Activated T-cell treated with anti-CD3 and anti-CD28 coated beads, Interleukin-2, amount 50 U/mL, for 72 hours (primary cell): ENCODE data around the gene DTNA. TPM values are rescaled to one million over a fixed set of nuclear protein-coding genes. Genes with fewer than 3 reads are reported as not detected.
A peak's percentile ranks its signal among the peaks of the same experiment; 100 is the strongest.
"Not testable (repeated sequence)": the region's sequence is repeated elsewhere in the genome, so short reads cannot be mapped to it uniquely, and the experiment has no call there.

ENCODE experiments used
- ATAC-seq, 2 donors: fragments of 150-1000 bp; cut with Tn5 transposase; replicated peaks in 1 of 2; 2 replicates each; pipeline ENCODE4 v1.10.0; 2021; ENCODE audit warnings: moderate library complexity in 2 of 2, mild to moderate bottlenecking in 1 of 2
- DNase-seq, 2 donors: peaks; one replicate each; pipeline ENCODE4 v3.0.0; 2021 to 2022; ENCODE audit warnings: mixed read lengths in 1 of 2
- H3K27ac Mint-ChIP-seq: one replicate; pipeline ENCODE4 v1.8.0; 2022; ENCODE audit warnings: mild to moderate bottlenecking, moderate library complexity, mixed read lengths
- H3K27me3 Mint-ChIP-seq: one replicate; pipeline ENCODE4 v1.8.0; 2022; ENCODE audit warnings: low read depth, mixed read lengths
- H3K36me3 Mint-ChIP-seq, 2 donors: one replicate each; pipeline ENCODE4 v1.8.0; 2022; ENCODE audit warnings: mixed read lengths in 2 of 2, mild to moderate bottlenecking in 1 of 2; ENCODE audit not compliant: insufficient read depth in 2 of 2
- H3K4me1 Mint-ChIP-seq: one replicate; pipeline ENCODE4 v1.8.0; 2022; ENCODE audit warnings: low read depth, mixed read lengths
- H3K4me3 Mint-ChIP-seq, 2 donors: one replicate each; pipeline ENCODE4 v1.8.0; 2022; ENCODE audit warnings: mild to moderate bottlenecking in 2 of 2, mixed read lengths in 2 of 2, moderate library complexity in 2 of 2
- H3K9me3 Mint-ChIP-seq, 2 donors: one replicate each; pipeline ENCODE4 v1.8.0; 2022; ENCODE audit warnings: mixed read lengths in 2 of 2
- total RNA-seq, 2 donors: library from RNA; stranded (reverse); gene quantifications; one replicate each; pipeline ENCODE4 v1.2.3, GENCODE V29; 2022

The DTNA gene
- total RNA-seq, 2 donors from 2014 or later: 0.56 to 0.84 TPM

DNA sequence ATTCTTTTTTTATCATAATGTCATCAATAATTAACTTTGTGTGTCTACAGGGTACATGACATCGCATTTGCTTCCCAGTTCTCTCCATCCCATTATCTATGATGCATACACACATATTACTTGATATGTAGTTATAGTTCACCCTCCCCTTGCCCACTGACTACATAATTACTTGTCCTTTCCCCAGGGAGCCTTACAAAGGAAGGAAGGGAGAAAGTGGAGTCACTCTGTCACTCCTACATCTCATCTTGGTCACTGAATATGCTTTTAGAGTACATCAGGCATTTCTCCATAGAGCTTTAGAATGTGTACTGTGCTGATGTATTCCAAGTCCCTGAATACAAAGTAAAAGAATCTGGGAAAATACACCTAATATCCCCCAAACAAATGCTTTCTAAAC, 6.0 kb upstream of the DTNA start:
- H3K36me3 Mint-ChIP-seq: no peaks in the 10 kb centered on the region
- no peak overlapping the region for H3K4me3 Mint-ChIP-seq
- no peak for DNase-seq
- no peak for ATAC-seq
- no peaks in the 10 kb centered on the region for H3K4me1 Mint-ChIP-seq
- peaks cover 7% of the 10 kb centered on the region for H3K27me3 Mint-ChIP-seq
- no peaks in the 10 kb centered on the region for H3K9me3 Mint-ChIP-seq
- no peak overlapping the region for H3K27ac Mint-ChIP-seq

DNA sequence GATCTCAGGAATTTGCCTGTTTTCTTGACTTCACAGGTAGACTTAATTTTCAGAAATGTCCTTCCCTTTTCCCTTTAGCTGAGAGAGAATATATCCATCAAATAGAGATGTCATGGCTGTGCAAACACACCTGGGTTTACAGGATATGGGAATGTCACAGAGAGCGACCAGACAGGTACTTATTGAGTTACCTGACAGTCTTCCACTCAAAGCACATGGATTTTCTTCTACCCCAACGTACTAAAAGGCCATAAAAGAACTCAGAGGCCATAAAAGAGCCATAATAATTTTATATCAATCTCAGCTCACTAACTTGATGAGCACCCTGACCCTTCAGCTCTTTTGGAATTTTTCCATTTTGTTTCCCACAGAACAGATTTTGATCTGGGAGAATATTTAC, 5.3 kb upstream of the DTNA start:
- ATAC-seq (no peak), DNase-seq (no peak)
- Mint-ChIP-seq H3K36me3 (no peaks in the 10 kb centered on the region), H3K27me3 (peaks cover 10% of the 10 kb centered on the region), H3K27ac (no peak overlapping the region), H3K4me1 (no peaks in the 10 kb centered on the region), H3K4me3 (no peak overlapping the region), H3K9me3 (no peaks in the 10 kb centered on the region)

DNA sequence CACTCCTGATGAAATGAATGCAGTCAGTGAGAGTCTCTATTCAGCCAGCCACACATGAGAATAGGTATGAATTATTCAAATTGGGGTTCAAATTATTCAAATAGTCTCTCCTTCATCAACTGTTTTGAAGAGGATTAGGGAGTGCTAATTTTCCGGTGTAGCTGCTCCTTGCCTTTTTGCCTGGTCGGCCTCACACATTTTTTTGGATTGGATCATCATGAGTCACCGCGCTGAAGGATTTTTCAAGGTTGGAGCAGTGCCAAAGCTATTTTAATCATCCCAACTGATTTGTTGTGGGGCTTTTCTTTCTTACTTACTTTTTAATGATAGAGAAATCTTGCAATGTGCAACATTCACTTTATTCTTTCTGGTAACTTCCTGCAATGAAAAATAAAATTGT, 2.4 kb upstream of the DTNA start:
- H3K4me3 Mint-ChIP-seq: no peak overlapping the region
- H3K36me3 Mint-ChIP-seq: no peaks in the 10 kb centered on the region
- DNase-seq (no peak), ATAC-seq (no peak)
- H3K9me3 Mint-ChIP-seq: no peaks in the 10 kb centered on the region
- H3K27ac Mint-ChIP-seq: no peak overlapping the region
- H3K4me1 Mint-ChIP-seq: no peaks in the 10 kb centered on the region
- peaks cover 10% of the 10 kb centered on the region for H3K27me3 Mint-ChIP-seq

DNA sequence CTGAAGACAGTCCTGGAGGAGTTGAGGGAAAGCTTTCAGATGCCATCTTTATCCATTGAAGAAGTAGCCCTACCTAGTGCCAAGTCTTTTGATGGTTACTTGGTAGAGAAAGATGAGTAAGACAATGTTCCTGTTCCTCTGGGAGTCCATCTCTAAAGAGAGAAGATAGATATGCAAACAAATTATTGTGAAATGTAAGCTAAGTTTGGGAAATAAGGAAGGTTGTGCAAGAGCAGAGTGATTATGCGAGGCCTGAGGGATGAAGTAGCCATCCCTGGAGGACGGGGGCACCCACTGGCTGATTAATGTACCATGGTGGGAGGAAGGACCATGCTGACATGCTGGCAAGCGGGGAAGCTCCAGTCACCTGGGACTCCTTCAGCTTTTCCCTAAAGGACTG, 994 bp upstream of the DTNA start:
- no peaks in the 10 kb centered on the region for H3K4me1 Mint-ChIP-seq
- no peak overlapping the region for H3K4me3 Mint-ChIP-seq
- ATAC-seq (no peak), DNase-seq (no peak)
- peaks cover 10% of the 10 kb centered on the region for H3K27me3 Mint-ChIP-seq
- H3K27ac Mint-ChIP-seq: no peak overlapping the region
- H3K36me3 Mint-ChIP-seq: no peaks in the 10 kb centered on the region
- no peaks in the 10 kb centered on the region for H3K9me3 Mint-ChIP-seq

DNA sequence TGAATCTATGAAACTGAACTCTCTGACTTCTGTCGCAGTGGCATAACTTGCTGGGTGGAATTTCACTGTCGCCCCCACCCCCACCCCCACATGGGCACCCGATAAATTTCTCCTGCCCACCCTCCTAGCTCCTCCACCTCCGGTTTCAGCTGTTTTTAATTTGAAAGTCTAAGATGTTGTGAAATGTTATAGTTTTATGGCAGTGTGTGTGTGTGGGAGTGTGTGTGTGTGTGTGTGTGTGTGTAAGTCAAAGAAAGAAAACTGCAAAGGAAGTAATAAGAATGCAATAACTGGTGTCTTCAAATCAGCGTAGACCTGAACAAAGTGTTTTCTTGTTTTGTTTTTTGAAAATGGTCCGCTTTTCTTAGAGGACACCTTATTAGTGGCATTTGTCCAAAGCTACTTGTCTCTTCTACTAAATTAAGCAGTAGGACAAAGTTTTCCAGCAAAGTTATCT, 388 bp downstream of the DTNA start:
- H3K9me3 Mint-ChIP-seq: no peaks in the 10 kb centered on the region
- no peaks in the 10 kb centered on the region for H3K4me1 Mint-ChIP-seq
- H3K27ac Mint-ChIP-seq: no peak overlapping the region
- no peak for ATAC-seq
- no peaks in the 10 kb centered on the region for H3K36me3 Mint-ChIP-seq
- no peak for DNase-seq
- peaks cover 10% of the 10 kb centered on the region for H3K27me3 Mint-ChIP-seq
- no peak overlapping the region for H3K4me3 Mint-ChIP-seq

DNA sequence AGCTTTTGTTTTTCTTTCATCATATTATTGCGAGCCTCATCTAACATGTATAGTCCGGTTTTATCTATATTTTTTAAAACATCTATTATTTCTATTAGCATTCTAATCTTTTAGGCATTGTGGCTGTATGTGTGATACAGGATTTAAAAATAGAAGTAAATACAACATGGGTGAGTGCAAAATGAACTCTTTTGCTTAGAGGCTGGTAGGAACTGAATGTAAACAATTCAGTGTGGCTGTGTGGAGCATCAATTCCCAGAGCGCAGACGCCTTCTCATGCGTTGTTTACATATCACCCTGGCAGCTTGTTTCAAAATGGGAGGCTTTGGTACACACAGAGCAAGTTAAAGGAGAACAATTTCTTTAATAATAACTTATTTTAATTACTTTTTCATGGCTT, 836 bp downstream of the DTNA start:
- Mint-ChIP-seq H3K9me3 (no peaks in the 10 kb centered on the region), H3K36me3 (no peaks in the 10 kb centered on the region), H3K4me3 (no peak overlapping the region), H3K27ac (no peak overlapping the region), H3K4me1 (no peaks in the 10 kb centered on the region), H3K27me3 (peaks cover 10% of the 10 kb centered on the region)
- ATAC-seq (no peak), DNase-seq (no peak)

DNA sequence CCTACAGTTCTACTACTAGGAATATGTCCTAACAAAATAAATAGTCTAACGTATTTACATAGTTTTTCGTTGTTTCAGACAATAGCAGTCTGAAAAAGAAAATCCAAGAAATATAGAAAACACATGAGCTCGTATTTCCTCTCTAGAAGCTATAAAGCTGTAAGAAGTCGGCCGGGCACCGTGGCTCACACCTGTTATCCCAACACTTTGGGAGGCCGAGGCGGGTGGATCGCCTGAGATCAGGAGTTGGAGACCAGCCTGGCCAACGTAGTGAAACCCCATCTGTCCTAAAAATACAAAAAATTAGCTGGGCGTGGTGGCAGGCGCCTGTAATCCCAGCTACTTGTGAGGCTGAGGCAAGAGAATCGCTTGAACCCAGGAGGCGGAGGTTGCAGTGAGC, 6.0 kb downstream of the DTNA start:
- not testable (repeated sequence) for H3K9me3 Mint-ChIP-seq, H3K27ac Mint-ChIP-seq, H3K36me3 Mint-ChIP-seq, DNase-seq, ATAC-seq, H3K27me3 Mint-ChIP-seq, H3K4me3 Mint-ChIP-seq, H3K4me1 Mint-ChIP-seq

DNA sequence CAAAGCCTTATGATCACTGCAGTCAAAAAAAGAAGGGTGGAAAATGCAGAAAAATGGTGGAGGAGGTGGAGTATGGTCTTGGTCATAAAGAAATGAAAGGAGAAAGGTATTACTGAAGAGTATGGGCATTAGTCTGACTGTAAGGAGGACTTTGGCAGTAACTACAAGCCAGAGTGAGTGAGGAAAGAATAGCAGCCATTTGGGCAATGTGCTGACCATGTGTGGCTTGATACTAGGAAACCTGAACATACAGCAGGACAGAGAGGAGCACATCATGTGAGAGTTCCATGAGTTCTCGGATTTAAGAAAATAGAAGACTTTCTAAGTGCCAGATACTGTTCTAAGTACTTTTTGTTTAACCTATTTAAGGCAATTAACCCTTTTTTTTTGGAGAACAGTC, 8.5 kb downstream of the DTNA start:
- Mint-ChIP-seq H3K27ac (no peak overlapping the region), H3K9me3 (no peaks in the 10 kb centered on the region), H3K27me3 (no peaks in the 10 kb centered on the region), H3K4me1 (no peaks in the 10 kb centered on the region), H3K36me3 (no peaks in the 10 kb centered on the region), H3K4me3 (no peak overlapping the region)
- no peak for ATAC-seq
- no peak for DNase-seq

DNA sequence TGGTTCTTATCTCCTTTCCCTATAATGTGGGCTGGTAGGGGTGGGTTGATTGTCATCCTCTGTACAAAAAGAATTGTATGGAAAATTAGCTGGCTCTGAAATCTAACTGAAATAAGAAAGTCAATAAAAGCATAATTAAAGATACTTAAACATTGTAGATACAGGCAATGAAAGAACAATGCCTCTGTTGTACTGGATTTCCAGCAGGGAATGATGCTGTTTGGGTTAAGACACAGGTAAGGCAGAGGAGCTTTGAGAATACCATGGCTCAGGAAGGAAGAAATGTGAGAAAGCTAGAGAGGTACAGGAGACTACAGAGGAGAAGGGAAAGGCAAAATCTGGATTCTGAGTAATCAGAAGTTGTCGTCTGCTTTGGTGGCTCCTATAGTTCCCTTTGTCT, 10.1 kb downstream of the DTNA start:
- ATAC-seq (no peak), DNase-seq (no peak)
- no peak overlapping the region for H3K27ac Mint-ChIP-seq
- peaks cover 0 to 2% of the 10 kb centered on the region in 2 donors for H3K9me3 Mint-ChIP-seq
- no peak overlapping the region for H3K4me3 Mint-ChIP-seq
- no peaks in the 10 kb centered on the region for H3K36me3 Mint-ChIP-seq
- no peaks in the 10 kb centered on the region for H3K4me1 Mint-ChIP-seq
- no peaks in the 10 kb centered on the region for H3K27me3 Mint-ChIP-seq

DNA sequence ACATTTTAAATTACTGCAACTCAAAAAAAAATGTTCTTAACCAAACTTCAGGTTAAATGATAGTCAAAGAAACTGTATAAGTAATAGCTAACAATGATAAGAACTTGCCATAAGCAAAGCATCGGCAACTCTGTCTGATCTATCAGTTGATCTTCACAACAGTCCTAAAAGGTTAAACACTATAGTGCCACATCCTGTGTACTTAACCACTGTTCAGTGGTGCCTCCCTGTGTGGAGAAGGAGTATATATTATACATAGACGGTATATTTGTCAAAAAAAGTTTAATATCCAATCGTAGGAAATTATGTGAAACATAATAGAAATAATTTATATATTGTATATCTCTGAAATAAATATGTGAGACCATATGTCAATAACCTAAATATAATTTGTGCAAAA, 13.0 kb downstream of the DTNA start:
- Mint-ChIP-seq H3K36me3 (no peaks in the 10 kb centered on the region), H3K27me3 (no peaks in the 10 kb centered on the region), H3K9me3 (peaks cover 0 to 2% of the 10 kb centered on the region in 2 donors), H3K27ac (no peak overlapping the region), H3K4me1 (no peaks in the 10 kb centered on the region), H3K4me3 (no peak overlapping the region)
- DNase-seq (no peak), ATAC-seq (no peak)

DNA sequence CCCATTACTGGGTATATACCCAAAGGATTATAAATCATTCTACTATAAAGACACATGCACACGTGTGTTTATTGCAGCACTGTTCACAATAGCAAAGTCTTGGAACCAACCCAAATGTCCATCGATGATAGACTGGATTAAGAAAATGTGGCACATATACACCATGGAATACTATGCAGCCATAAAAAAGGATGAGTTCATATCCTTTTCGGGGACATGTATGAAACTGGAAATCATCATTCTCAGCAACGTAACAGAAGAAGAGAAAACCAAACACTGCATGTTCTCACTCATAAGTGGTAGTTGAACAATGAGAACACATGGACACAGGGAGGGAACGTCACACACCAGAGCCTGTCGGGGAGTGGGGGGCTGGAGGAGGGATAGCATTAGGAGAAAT, 15.6 kb downstream of the DTNA start:
- H3K4me3 Mint-ChIP-seq, H3K9me3 Mint-ChIP-seq, DNase-seq, H3K36me3 Mint-ChIP-seq, H3K27me3 Mint-ChIP-seq, H3K4me1 Mint-ChIP-seq, ATAC-seq, H3K27ac Mint-ChIP-seq: not testable (repeated sequence)

DNA sequence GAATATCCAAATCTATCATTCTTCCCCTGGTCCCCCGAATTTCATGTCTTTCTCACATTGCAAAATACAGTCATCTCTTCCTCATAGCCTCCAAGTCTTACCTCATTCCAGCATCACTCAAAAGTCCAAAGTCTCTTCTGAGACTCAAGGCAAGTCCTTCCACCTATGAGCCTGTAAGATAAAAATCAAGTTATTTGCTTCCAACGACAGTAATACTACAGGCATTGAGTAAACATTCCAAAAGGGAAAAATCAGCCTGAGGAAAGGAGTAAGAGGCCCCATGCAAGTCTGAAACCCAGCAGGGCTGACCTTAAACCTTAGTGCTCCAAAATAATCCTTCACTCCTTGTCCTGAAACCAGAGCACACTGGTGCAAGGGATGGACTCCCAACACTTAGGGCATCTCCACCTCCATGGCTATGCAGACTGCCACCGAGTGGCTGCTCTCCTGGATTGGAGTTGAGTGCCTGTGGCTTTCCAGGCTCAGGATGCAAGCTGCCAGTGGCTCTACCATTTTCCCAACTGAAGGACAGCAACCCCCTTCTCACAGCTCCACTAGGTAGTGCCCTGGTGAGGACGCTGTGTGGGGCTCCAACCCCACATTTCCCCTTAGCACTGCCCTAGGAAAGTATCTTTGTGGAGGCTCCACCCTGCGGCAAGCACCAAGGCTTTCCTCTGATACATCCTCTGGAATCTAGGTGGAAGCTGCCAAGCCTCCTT, 16.3 kb downstream of the DTNA start:
- Mint-ChIP-seq H3K27ac (no peak overlapping the region), H3K4me1 (no peaks in the 10 kb centered on the region)
- ATAC-seq: no peak

DNA sequence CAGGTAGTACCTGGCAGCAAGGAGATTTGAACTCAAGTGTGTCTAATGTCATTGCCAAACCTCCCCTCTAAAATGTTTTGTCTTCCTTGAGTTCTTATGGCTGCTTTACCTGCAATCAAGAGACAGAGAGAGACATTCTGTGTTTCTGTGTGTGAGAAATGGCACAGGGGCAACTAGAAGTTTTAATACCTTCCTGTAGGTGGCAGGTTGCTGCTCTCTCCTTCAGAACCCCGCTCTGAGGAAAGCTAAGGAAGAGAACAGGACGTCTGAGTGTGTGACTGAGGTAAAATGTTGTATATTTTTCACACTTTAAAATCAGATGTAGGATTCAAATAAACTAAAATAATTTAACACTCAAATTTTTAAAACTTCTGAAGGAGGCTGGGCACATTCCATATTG, 19.2 kb downstream of the DTNA start:
- H3K9me3 Mint-ChIP-seq: peaks cover 0 to 2% of the 10 kb centered on the region in 2 donors
- H3K4me1 Mint-ChIP-seq: no peaks in the 10 kb centered on the region
- ATAC-seq (peak in 1 of 2 donors; percentile 56), DNase-seq (peak; percentile 3 to 4)
- peaks cover 7% of the 10 kb centered on the region for H3K27me3 Mint-ChIP-seq
- no peaks in the 10 kb centered on the region for H3K36me3 Mint-ChIP-seq
- H3K4me3 Mint-ChIP-seq: no peak overlapping the region
- no peak overlapping the region for H3K27ac Mint-ChIP-seq

More for the DNA sequence above, 16.3 kb downstream of the DTNA start:
- Mint-ChIP-seq H3K36me3 (no peaks in the 10 kb centered on the region), H3K9me3 (peaks cover 0 to 2% of the 10 kb centered on the region in 2 donors), H3K27me3 (peaks cover 7% of the 10 kb centered on the region), H3K4me3 (no peak overlapping the region)
- no peak for DNase-seq

DNA sequence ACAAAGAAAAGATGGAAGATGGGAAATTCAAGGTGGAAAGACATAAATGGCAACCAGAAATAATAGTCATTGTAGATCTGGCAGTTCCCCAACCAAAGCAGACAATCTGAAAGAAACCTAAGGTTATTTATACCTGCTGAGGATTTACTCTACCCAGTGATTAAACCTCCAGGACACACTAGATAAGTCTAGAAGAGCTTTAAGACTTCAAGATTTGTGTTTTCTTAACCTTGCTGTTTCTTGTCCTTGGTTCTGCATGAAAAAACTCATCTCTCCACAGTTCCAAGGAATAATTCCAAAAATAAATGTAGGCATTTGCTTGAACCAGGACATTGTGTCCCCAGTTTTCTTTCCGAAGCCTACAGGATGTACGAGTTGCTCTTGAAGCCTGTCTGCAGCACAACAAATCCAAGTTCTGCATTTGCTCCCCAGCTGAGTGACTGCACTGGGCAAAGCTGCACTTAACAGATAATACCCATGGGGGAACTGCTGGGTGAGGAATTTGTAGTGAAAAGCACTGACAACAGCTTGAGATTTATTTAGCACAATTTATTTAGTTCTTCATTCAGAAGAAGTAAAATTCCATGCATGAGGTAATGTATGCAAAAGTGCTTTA, 19.8 kb downstream of the DTNA start:
- no peaks in the 10 kb centered on the region for H3K4me1 Mint-ChIP-seq
- H3K27ac Mint-ChIP-seq: no peak overlapping the region
- no peak overlapping the region for H3K4me3 Mint-ChIP-seq
- H3K27me3 Mint-ChIP-seq: peaks cover 7% of the 10 kb centered on the region
- DNase-seq: no peak
- ATAC-seq: no peak
- no peaks in the 10 kb centered on the region for H3K36me3 Mint-ChIP-seq
- H3K9me3 Mint-ChIP-seq: peaks cover 0 to 2% of the 10 kb centered on the region in 2 donors
